PFSK-1 (cell line): Measurements from ENCODE around the gene PERCC1. TPM values are rescaled to one million over a fixed set of nuclear protein-coding genes. Genes with fewer than 3 reads are reported as not detected.

Experiments used
- FOXP2 ChIP-seq: optimal IDR thresholded peaks from 2 replicates; pipeline ENCODE3; 2011; ENCODE audit warnings: borderline replicate concordance, control low read depth, inconsistent platforms; ENCODE audit not compliant: insufficient read depth; ENCODE audit errors: extremely low read length, extremely low read depth
- POLR2AphosphoS5 ChIP-seq: IDR thresholded peaks from 2 replicates; pipeline ENCODE4 v1.6.1; 2012; ENCODE audit warnings: low read depth, mild to moderate bottlenecking, control low read depth, low read length, moderate library complexity
- SIN3A ChIP-seq: IDR thresholded peaks from 2 replicates; pipeline ENCODE4 v1.6.1; 2012; ENCODE audit warnings: mild to moderate bottlenecking, low read length, moderate library complexity, borderline replicate concordance; ENCODE audit not compliant: insufficient read depth
- TAF1 ChIP-seq: IDR thresholded peaks from 2 replicates; pipeline ENCODE4 v1.6.1; 2012; ENCODE audit warnings: low read length, control low read depth, borderline replicate concordance; ENCODE audit not compliant: insufficient read depth
- polyA plus RNA-seq: library from polyadenylated mRNA; unstranded; fragments of >200 nt; gene quantifications from one replicate; pipeline ENCODE4 v1.2.1, GENCODE V29; 2012; ENCODE audit warnings: low read depth, missing spikeins; ENCODE audit not compliant: insufficient read length
- TF ChIP-seq, protein P1 (sequence below), 2 experiments: IDR thresholded peaks; 2 replicates each; pipeline versions ENCODE4 v1.6.1 to v1.8.0; 2011 to 2012; ENCODE audit warnings: low read depth in 2 of 2, low read length in 2 of 2, control low read depth in 1 of 2, inconsistent platforms in 1 of 2, mild to moderate bottlenecking in 1 of 2, moderate library complexity in 1 of 2; ENCODE audit not compliant: insufficient read depth in 1 of 2

Gene PERCC1
- polyA plus RNA-seq: not detected

GRCh38 chr16:1430759-1431496, at the start of gene PERCC1:
Gene PERCC1 (plus strand): TSS chr16:1431078. CDS start chr16:1432594, 1,516 bp downstream.
- TF ChIP-seq, protein P1, sequence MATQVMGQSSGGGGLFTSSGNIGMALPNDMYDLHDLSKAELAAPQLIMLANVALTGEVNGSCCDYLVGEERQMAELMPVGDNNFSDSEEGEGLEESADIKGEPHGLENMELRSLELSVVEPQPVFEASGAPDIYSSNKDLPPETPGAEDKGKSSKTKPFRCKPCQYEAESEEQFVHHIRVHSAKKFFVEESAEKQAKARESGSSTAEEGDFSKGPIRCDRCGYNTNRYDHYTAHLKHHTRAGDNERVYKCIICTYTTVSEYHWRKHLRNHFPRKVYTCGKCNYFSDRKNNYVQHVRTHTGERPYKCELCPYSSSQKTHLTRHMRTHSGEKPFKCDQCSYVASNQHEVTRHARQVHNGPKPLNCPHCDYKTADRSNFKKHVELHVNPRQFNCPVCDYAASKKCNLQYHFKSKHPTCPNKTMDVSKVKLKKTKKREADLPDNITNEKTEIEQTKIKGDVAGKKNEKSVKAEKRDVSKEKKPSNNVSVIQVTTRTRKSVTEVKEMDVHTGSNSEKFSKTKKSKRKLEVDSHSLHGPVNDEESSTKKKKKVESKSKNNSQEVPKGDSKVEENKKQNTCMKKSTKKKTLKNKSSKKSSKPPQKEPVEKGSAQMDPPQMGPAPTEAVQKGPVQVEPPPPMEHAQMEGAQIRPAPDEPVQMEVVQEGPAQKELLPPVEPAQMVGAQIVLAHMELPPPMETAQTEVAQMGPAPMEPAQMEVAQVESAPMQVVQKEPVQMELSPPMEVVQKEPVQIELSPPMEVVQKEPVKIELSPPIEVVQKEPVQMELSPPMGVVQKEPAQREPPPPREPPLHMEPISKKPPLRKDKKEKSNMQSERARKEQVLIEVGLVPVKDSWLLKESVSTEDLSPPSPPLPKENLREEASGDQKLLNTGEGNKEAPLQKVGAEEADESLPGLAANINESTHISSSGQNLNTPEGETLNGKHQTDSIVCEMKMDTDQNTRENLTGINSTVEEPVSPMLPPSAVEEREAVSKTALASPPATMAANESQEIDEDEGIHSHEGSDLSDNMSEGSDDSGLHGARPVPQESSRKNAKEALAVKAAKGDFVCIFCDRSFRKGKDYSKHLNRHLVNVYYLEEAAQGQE (IDR thresholded peaks at IDR 0.05; ENCODE audit: insufficient read depth in 1 of 2, low read depth in 2 of 2, low read length in 2 of 2): no peak
- no peak for TF ChIP-seq FOXP2
- no peak for TF ChIP-seq POLR2AphosphoS5
- TF ChIP-seq SIN3A: no peak
- no peak for TF ChIP-seq TAF1

DNA sequence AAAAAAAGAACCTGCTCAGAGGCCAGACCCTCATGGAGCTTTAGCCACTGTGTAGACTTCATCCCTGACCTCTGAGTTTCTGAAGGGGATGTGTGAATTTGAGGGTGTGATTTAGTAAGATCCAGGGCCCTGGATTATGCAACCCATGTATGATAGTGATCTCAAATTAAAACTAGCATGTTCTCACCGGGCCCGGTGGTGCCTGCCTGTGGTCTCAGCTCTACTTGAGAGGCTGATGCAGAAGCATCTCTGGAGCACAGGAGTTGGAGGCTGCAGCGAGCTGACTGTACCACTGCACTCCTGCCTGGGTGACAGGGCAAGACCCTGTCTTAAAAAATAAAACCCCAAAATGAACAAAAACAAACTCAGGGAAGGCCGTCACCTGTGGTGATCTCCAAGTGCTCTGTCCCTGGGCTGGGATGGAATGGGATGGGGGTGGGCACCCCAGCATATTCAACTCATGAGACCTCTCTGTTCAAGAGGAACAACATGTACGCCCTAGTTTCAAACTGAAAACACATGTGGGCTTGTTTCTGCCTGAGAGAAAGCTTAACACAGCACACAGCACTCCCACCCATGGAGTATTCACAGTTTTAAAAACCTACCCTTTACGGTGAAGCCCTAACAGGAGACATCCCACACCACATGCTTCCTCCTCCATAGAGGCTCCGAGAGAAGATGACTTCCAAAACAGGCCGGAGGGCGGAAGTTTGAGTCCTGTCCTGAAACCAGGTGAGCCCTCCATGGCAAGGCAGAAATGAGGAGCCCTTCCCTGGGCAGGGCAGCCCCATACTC, 49.1 kb upstream of the PERCC1 start:
- TF ChIP-seq POLR2AphosphoS5 (no peak), FOXP2 (no peak), SIN3A (no peak), TAF1 (no peak)
- TF ChIP-seq, protein P1 (IDR thresholded peaks at IDR 0.05; ENCODE audit: insufficient read depth in 1 of 2, low read depth in 2 of 2, low read length in 2 of 2): no peak

- TF ChIP-seq POLR2AphosphoS5 (no peak), TAF1 (no peak), SIN3A (no peak), FOXP2 (no peak)
- TF ChIP-seq, protein P1 (IDR thresholded peaks at IDR 0.05; ENCODE audit: insufficient read depth in 1 of 2, low read depth in 2 of 2, low read length in 2 of 2): no peak
These were observed 47.3 kb upstream of the PERCC1 start for GRCh38 chr16:1383556-1383955.

- TF ChIP-seq, protein P1 (IDR thresholded peaks at IDR 0.05; ENCODE audit: insufficient read depth in 1 of 2, low read depth in 2 of 2, low read length in 2 of 2): no peak
- TF ChIP-seq TAF1: no peak
- TF ChIP-seq SIN3A: no peak
- TF ChIP-seq FOXP2: no peak
- TF ChIP-seq POLR2AphosphoS5: no peak
These were observed 45.6 kb upstream of the PERCC1 start for GRCh38 chr16:1385232-1385631.
